Suprapubic skin (tissue), 3 donors: ENCODE data around the gene KLF6.

Experiments
- CTCF ChIP-seq, 2 donors: fragments of 200-600 bp in 1 of 2; fragments of 450-650 bp in 1 of 2; sonication (generic) in 1 of 2; IDR thresholded peaks; one replicate each; pipeline ENCODE4 v1.5.1; 2016 to 2019; ENCODE audit warnings: antibody characterized with exemption in 2 of 2, mild to moderate bottlenecking in 1 of 2, moderate library complexity in 1 of 2
- POLR2A ChIP-seq, 2 donors: fragments of 450-650 bp; IDR thresholded peaks; one replicate each; pipeline ENCODE4 v1.6.1; 2017; ENCODE audit warnings: antibody characterized with exemption in 2 of 2, mild to moderate bottlenecking in 2 of 2, moderate library complexity in 2 of 2

- TF ChIP-seq CTCF (IDR thresholded peaks at IDR 0.05): no peak
- no peak for TF ChIP-seq POLR2A (IDR thresholded peaks at IDR 0.05)
These were observed 21.6 kb upstream of the KLF6 start for GRCh38 chr10:3806603-3807002.
